ENCODE measurements around the gene CTBP1.

DNA sequence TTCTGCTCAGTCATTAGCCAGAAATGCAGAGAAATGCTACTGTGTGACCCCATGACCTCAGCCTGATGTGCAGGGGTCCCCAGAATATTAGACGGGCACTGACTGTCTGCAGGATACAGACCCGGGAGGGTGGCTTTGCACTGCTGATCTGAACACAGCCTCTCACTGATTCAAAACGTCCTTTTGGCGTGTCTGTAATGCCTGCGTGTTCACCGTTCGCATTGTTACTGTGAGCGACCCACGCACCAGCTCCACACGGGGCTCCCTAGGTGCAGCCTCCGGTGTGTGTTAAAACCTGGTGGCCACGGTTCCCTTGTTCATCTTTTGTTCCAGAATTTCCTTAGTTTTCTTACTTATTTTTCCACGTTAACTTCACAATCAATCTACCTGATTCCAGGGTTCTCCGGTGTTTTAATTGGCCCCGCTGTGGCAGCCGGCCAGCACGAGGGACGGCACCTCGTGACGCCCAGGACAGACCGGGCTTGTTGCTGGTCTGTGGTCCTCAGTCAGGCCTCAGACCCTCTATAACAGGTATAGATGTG lies 44.6 kb downstream of the CTBP1 start:
- TF ChIP-seq EZH2 (IDR thresholded peaks at IDR 0.05) (no peak), EZH2phosphoT487 (IDR thresholded peaks at IDR 0.05) (no peak)
- TF ChIP-seq, protein P1, sequence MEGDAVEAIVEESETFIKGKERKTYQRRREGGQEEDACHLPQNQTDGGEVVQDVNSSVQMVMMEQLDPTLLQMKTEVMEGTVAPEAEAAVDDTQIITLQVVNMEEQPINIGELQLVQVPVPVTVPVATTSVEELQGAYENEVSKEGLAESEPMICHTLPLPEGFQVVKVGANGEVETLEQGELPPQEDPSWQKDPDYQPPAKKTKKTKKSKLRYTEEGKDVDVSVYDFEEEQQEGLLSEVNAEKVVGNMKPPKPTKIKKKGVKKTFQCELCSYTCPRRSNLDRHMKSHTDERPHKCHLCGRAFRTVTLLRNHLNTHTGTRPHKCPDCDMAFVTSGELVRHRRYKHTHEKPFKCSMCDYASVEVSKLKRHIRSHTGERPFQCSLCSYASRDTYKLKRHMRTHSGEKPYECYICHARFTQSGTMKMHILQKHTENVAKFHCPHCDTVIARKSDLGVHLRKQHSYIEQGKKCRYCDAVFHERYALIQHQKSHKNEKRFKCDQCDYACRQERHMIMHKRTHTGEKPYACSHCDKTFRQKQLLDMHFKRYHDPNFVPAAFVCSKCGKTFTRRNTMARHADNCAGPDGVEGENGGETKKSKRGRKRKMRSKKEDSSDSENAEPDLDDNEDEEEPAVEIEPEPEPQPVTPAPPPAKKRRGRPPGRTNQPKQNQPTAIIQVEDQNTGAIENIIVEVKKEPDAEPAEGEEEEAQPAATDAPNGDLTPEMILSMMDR (IDR thresholded peaks at IDR 0.05) = no peak
